Measurements from ENCODE around the gene SLC8A3. TPM values are rescaled to one million over a fixed set of nuclear protein-coding genes. Genes with fewer than 3 reads are reported as not detected.

Gene SLC8A3
- total RNA-seq, 1 donor: not detected

GRCh38 chr14:70061108-70061507 is 127.6 kb downstream of the SLC8A3 start:
- DNase-seq (ENCODE audit: low read depth): no peak
- no peak for TF ChIP-seq CTCF (IDR thresholded peaks at IDR 0.05; ENCODE audit: insufficient read depth, low read depth, low read length)
- H3K4me3 ChIP-seq (ENCODE audit: low read depth, low read length): no peak overlapping the region

GRCh38 chr14:70059545-70059944 is 129.2 kb downstream of the SLC8A3 start:
- no peak for TF ChIP-seq CTCF (IDR thresholded peaks at IDR 0.05; ENCODE audit: insufficient read depth, low read depth, low read length)
- no peak for DNase-seq (ENCODE audit: low read depth)
- H3K4me3 ChIP-seq (ENCODE audit: low read depth, low read length): no peak overlapping the region

GRCh38 chr14:70057519-70058136 is 131.1 kb downstream of the SLC8A3 start:
- no peak overlapping the region for H3K4me3 ChIP-seq (ENCODE audit: low read depth, low read length)
- no peak for TF ChIP-seq CTCF (IDR thresholded peaks at IDR 0.05; ENCODE audit: insufficient read depth, low read depth, low read length)
- no peak for DNase-seq (ENCODE audit: low read depth)

GRCh38 chr14:70052990-70053389 is 135.8 kb downstream of the SLC8A3 start:
- DNase-seq (ENCODE audit: low read depth): peak; percentile 16
- H3K4me3 ChIP-seq (ENCODE audit: low read depth, low read length): no peak overlapping the region
- TF ChIP-seq CTCF (IDR thresholded peaks at IDR 0.05; ENCODE audit: insufficient read depth, low read depth, low read length): no peak

GRCh38 chr14:70050136-70050535 is 138.6 kb downstream of the SLC8A3 start:
- no peak for DNase-seq (ENCODE audit: low read depth)
- no peak overlapping the region for H3K4me3 ChIP-seq (ENCODE audit: low read depth, low read length)
- no peak for TF ChIP-seq CTCF (IDR thresholded peaks at IDR 0.05; ENCODE audit: insufficient read depth, low read depth, low read length)

- no peak overlapping the region for H3K4me3 ChIP-seq (ENCODE audit: low read depth, low read length)
- DNase-seq (ENCODE audit: low read depth): no peak
- TF ChIP-seq CTCF (IDR thresholded peaks at IDR 0.05; ENCODE audit: insufficient read depth, low read depth, low read length): no peak
These were observed 139.1 kb downstream of the SLC8A3 start for GRCh38 chr14:70049605-70050004.

- no peak overlapping the region for H3K4me3 ChIP-seq (ENCODE audit: low read depth, low read length)
- TF ChIP-seq CTCF (IDR thresholded peaks at IDR 0.05; ENCODE audit: insufficient read depth, low read depth, low read length): no peak
- DNase-seq (ENCODE audit: low read depth): no peak
These were observed 140.5 kb downstream of the SLC8A3 start for GRCh38 chr14:70048313-70048654.

Data from fibroblast of villous mesenchyme (primary cell).